HG03196 (cell line): ENCODE data around the gene SCT.

Source experiments
- ATAC-seq: cut with Tn5 transposase; IDR thresholded peaks from one replicate; pipeline ENCODE4 v1.9.1; 2021; ENCODE audit not compliant: unreplicated experiment

SCT gene

DNA sequence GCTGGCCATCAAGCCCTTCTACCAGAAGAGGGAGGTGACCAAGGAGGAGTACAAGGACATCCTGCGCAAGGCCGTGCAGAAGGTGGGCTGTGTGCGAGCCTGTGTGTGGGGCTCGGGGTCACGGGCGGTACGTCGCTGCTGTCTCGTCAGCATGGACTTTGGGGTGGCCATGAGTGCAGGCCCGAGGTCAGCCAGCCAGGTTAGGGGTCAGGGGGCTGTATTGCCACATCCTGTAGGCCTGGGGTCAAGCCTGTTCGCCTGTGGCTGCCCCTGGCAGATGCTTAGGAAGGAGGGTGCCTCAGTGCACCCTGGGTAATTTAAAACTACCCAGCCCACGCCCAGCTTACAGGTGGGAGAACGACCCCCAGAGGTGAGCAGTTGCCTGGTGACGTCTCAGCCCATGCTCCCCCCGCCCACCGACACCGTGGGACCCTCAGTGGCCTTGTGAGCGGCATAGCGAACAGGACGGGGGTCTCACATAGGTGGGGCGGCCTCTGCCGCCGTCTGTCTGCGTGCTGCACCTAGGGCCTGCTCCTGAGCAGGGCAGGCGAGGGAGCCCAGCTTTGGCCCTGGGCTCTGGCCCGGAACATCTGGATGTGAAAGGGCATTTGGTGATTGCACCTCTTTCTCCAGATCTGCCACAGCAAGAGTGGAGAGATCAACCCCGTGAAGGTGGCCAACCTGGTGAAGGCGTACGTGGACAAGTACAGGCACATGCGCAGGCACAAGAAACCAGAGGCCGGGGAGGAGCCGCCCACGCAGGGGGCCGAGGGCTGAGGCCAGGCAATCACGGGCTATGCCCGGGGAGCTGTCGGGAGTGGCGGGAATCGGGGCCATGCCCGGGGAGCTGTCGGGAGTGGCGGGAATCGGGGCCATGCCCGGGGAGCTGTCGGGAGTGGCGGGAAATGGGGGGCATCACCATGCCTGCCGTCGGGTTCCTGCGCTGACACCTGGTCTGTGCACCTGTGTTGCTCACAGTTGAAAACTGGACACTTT is 15.7 kb downstream of the SCT start:
- ATAC-seq, result no peak

DNA sequence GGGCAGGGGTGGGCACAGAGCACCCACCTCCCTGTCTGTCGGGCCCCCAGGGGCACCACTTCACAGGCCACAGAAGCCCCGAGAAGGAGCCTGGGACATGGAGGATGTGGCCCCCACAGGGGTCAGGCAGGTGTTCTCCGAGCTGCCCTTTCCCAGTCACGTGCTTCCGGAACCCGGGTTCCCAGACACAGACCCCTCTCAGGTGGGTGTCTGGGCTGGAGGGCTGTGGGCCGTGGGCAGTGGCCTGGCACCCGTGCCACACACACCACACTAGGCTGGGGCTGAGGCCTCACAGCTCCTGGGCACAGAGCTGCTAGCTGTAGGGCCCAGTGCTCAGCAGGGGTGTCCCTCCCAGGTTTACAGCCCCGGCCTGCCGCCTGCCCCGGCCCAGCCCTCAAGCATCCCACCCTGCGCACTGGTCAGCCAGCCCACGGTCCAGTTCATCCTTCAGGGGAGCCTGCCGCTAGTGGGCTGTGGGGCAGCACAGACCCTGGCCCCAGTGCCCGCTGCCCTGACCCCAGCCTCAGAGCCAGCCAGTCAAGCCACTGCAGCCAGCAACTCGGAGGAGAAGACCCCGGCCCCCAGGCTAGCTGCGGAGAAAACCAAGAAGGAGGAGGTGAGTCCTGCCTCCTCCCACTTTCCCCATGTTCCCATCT is 16.7 kb downstream of the SCT start:
- no peak for ATAC-seq

DNA sequence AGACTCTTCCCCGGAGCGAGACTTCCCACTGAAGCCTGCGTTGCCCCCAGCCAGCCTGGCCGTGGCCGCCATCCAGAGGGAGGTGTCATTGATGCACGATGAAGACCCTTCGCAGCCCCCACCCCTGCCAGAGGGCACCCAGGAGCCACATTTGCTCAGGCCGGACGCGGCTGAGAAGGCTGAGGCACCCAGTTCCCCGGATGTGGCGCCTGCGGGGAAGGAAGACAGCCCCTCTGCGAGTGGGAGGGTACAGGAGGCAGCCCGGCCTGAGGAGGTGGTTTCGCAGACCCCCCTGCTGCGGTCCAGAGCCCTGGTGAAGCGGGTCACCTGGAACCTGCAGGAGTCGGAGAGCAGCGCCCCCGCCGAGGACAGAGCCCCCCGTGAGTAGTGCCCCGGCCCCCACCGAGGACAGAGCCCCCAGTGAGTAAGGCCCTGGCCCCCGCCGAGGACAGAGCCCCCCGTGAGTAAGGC is 17.6 kb downstream of the SCT start:
- no peak for ATAC-seq

DNA sequence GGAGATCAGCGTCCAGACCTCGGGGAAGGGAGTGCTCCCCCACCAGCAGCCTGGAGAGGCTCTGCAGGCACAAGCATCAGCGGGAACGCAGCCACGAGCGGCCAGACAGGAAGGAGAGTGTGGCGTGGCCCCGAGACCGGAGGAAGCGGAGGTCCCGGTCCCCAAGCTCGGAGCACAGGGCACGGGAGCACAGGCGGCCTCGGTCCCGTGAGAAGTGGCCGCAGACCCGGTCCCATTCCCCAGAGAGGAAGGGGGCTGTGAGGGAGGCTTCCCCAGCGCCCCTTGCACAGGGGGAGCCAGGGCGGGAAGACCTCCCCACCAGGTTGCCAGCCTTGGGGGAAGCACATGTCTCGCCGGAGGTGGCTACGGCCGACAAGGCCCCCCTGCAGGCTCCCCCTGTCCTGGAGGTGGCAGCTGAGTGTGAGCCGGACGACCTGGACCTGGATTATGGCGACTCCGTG is 18.2 kb downstream of the SCT start:
- no peak for ATAC-seq

DNA sequence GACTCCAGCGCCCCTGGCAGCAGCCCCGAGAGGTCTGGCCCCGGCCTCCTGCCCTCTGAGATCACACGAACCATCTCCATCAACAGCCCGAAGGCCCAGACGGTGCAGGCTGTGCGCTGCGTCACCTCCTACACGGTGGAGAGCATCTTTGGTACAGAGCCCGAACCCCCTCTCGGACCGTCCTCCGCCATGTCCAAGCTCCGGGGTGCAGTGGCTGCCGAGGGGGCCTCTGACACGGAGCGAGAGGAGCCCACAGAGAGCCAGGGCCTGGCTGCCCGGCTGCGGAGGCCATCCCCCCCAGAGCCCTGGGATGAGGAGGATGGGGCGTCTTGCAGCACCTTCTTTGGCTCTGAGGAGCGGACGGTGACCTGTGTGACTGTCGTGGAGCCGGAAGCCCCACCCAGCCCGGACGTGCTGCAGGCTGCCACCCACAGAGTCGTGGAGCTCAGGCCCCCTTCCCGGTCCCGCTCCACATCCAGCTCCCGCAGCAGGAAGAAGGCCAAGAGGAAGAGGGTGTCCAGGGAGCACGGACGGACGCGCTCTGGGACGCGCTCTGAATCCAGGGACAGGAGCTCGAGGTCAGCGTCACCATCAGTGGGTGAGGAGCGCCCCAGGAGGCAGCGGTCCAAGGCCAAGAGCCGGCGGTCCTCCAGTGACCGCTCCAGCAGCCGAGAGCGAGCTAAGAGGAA is 18.9 kb downstream of the SCT start:
- ATAC-seq, result no peak

DNA sequence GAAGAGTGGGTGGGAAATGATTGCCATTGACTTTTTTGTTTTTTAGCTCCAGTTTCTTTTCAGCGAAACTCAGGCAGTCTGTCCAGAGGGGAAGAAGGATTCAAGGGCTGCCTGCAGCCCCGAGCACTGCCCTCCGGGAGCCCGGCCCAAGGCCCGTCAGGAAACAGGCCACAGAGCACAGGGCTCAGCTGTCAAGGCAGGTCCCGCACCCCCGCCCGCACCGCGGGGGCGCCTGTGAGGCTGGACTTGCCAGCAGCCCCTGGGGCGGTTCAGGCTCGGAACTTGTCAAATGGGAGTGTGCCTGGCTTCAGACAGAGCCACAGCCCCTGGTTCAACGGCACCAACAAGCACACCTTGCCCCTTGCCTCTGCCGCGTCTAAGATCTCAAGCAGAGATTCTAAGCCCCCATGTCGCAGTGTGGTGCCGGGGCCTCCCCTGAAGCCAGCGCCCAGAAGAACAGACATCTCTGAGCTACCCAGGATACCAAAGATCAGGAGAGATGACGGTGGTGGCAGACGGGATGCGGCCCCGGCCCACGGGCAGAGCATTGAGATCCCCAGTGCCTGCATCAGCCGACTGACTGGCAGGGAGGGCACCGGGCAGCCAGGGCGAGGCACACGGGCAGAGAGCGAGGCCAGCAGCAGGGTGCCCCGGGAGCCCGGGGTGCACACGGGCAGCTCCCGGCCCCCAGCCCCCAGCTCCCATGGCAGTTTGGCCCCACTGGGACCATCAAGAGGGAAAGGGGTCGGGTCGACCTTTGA is 19.8 kb downstream of the SCT start:
- no peak for ATAC-seq

DNA sequence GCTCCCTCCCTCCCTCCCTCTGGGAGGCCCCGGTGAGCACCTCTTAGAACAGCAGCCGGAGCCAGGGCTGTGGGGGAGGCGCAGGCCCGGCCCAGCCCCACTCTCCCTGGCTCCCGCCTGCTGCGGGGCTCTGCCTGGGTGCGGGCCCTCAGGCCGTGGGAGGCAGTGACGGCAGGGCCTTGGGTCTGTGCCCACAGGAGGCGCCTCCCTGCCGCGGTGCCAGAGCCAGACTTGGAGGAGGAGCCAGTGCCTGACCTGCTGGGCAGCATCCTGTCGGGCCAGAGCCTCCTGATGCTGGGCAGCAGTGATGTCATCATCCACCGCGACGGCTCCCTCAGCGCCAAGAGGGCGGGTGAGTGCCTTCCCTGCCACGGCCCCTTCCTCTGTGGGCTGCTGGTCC is 20.7 kb downstream of the SCT start:
- no peak for ATAC-seq

DNA sequence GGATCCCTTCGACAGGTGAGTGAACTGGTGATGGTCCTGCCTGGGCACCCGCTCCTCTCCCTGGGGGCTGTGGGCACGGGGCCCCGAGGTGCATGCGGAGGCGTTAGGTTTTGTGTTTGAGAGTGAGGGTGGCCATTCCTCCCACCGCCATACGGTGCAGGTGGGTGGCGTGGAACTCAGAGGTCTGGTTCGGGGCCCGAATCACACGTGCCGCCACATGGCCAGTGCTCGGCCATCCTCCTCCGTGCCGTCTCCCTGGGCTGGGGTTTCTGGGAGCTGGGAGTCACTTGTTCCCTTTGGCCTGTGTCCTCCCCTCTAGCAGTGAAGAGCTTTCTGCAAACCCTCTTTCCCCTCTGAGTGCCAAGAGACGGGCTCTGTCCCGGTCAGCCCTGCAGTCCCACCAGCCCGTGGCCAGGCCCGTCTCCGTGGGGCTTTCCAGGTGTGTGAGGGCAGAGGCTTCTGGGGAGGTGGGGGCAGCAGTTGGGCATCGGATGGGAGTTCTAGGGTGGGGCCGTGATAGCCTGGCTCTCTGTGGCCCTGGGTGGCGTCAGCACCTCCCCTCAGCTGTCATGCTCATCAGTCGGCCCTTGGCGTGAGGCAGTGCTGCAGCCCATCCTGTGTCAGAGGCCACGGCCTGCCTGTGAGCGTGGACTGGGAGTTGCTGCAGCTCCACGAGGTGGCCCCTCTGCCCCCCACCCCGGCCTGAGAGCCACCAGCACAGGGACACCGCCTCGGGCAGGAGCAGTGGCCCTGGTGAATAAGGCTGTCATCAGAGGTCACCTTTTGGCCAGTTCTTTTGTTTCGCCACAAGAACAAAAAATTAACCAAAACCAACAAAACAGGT is 21.5 kb downstream of the SCT start:
- ATAC-seq, result no peak

DNA sequence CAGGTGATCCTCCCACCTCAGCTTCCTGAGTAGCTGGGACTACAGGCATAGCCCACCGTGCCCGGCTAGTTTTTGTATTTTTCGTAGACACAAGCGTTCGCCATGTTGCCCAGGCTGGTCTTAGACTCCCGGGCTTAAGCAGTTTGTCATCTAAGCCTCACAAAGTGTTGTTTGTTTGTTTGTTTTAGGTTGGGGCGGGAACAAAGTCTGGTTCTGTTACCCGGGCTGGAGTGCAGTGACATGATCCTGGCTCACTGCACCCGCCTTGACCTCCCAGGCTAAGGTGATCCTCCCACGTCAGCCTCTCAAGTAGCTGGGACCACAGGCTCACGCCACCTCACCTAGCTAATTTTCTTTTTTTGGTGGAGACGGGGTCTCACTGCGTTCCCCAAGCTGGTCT is 23.8 kb downstream of the SCT start:
- no peak for ATAC-seq

DNA sequence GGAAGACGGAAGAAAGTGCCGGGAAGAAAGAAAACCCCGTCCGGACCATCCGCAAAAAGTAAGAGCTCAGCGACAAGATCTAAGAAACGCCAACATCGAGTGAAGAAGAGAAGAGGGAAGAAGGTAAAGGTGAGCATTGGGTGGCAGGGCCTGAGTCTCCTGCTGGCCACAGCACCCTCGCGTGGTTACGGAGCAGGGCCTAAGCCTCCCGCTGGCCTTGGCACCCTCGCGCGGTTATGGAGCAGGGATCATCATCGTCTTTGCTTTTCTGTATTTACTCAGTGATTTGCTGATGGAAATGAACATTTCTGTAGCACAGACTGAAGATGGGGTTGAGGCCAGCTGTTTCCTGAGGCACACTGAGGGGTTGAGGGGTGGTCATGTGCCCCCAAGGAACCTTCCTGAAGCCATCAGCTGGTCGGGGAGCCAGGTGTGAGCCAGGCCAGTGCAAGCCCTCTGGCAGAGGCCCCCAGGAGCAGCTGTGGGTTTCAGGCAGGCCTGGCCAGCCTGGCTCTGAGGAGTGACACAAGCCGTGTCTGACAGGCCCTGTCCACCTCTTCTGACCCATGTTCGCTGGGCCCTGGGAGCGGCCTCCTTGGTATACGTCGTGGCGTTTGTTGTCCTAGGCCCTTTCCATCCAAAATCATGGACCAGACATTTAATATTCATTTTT is 25.3 kb downstream of the SCT start:
- no peak for ATAC-seq

DNA sequence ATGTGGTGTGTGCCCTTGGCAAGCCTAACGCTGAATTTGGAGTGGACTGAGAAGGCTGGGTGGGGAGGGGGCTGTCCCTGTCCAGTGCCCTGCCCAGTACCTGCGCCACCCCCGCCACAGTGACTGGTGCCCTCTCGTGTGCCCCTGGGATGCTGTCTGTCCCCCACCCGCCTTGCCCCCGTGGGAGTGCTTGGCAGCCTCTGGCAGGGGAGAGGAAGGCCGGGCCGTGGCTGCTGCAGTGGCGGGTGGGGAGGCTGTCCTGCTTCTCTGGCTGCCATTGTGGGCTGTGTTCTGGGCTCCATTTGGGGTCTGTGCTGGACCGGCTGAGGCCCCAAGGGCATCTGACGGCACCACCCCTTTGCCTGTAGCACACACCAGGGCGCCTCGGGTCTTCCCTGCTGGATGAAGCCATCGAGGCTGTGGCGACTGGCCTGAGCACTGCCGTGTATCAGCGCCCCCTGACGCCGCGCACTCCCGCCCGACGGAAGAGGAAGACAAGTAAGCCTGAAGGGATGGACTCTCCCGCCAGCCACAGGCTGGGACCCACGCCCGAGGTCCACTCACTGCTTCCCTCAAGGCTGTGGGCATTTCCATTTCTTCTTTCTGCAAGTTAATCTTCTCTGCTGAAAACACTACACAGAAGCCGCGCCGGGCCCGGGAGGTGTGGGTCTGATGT is 28.8 kb downstream of the SCT start:
- no peak for ATAC-seq

DNA sequence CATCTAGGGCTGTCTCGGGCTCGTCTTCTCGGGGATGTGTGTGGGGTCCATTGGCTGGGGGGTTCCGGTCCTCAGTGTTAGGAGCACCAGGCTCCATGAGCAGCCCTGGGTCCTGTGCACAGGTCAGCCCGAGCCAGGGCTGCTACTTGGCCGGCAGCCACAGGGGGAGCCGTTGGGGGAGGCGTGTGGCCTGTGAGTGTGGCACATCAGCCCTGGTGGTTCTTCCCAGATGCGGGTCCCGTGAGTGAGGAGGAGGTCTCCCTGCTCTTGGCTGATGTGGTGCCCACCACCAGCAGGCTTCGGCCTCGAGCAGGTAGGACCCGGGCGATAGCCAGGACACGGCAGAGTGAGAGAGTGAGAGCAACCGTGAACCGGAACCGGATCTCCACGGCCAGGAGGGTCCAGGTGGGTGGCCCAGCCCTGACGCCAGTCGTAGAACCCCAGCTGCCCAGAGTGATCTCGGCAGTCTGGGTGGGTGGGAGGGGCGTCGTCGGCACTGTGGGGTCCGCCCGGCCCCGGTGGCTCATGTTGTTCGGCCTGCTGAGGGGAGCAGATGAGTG is 29.7 kb downstream of the SCT start:
- ATAC-seq, result no peak

DNA sequence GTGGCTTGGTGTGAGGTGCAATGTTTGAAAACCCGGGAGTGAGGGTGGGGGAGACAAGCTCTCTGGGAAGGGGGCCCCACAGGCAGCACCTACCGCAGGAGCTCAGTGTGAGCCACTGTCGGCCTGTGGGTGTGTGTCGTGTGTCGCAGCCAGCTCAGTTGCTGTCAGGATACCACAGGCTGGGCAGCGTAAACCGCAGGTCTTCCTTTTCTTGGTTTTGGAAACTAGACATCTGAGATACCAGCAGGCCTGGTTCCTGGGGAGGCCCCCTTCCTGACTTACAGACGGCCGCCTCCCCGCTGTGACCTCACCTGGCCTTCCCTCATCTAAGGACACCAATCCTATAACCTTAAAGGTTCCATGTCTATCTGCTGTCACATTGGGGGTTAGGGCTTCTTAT is 30.6 kb downstream of the SCT start:
- no peak for ATAC-seq

DNA sequence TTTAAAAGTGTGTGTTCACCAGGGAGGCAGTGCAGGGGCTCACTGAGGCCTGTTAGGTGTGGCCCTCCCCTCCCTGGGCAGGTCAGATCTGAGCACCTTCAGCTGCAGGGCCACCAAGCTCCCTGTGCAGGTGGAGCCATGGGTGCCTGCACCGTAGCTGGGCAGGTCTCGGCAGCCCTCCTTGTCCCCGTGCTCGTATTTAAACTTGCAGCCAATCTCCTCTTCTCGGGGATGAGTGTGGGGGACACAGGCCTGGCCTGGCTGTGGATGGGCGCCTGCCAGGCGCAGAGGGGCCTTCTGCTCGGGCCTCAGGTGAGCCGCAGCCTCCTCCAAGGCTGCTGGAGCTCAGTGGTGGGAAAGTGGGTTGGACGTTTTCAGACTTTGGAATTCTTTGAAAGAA is 31.6 kb downstream of the SCT start:
- ATAC-seq, result no peak

DNA sequence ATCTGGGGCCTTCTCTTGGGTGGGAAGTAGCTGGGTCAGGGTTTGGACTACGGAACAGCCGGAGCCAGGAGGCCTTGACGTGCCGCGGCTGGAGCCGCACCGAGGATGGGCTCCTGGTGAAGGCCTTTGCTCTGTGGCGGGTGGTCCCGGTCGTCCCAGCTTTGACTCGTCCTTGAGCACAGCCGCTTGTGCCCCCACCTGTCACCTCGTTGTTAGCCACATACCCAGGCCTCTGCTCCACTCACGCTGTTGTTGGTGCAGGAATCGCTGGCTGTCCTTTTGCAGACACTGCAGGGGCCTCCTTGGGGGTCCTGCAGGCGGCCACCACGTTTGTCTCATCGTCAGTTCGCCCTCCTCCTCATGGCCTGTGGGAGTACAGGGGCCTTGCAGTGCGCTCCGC is 33.6 kb downstream of the SCT start:
- no peak for ATAC-seq

DNA sequence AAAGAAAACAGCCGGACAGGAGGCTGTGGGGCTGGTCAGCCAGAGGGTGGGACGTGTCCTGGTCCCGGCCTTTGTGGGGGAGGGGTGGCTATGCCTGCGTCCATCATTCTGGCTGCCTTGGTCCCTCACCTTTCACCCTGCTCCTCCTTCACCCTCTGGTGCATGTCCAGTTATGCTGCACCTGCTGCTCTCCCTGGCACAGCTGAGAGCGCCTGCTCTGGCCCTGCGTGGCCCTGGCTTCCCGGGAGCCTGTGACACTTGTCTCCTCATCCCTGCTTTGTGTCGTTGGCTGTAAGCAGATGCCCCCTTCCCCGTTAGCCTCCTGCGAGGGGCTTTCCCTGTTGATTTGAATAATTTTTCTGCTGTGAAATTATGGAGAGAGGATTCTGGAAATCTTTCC is 34.1 kb downstream of the SCT start:
- ATAC-seq, result no peak

DNA sequence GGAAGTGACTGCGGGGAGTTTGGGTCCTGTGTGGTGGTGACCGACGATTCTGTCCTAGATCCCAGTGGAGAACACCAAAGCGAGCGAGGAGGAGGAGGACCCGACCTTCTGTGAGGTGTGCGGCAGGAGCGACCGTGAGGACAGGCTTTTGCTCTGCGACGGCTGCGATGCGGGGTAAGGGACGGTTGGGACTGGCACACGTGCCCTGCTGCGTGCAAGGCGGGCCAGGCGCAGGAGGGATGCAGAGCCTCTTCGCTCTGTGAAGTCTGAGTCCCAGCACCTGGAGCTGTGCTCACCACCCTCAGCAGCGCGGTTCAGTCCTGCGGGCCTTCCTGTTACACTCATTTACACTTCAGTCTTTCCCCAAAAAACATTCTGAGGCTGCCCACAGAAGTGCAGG is 34.5 kb downstream of the SCT start:
- ATAC-seq, result no peak

DNA sequence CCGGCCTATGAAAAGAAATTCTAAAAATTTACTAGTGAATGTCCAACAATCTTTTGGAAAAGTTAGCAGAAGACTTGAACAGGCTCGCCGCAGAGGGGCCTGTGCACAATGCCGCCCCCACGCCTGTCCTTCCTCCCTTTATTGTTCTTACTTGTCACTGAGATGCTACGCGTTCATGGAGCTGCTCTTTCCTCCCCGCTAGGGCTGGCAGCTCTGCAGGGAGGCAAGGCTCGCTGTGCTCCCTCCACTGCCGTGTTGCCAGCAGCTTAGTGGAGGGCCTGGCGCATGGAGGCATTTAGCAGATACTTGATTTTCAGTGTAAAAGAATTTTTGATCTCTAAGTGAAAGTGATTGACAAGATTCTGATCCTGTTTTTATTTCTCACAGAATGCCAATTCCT is 36.0 kb downstream of the SCT start:
- ATAC-seq, result no peak

DNA sequence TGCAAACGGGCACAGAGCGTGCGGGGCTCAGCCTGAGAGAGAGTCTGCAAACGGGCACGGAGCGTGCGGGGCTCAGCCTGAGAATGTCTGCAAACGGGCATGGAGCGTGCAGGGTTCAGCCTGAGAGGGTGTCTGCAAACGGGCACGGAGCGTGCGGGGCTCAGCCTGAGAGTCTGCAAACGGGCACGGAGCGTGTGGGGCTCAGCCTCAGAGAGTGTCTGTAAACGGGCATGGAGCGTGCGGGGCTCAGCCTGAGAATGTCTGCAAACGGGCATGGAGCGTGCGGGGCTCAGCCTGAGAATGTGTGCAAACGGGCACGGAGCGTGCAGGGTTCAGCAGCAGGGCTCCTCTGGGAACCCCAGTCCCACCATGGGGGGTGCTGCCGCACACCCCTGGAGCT is 37.2 kb downstream of the SCT start:
- ATAC-seq, result no peak
